ENCODE measurements around the gene MYL4.

DNA sequence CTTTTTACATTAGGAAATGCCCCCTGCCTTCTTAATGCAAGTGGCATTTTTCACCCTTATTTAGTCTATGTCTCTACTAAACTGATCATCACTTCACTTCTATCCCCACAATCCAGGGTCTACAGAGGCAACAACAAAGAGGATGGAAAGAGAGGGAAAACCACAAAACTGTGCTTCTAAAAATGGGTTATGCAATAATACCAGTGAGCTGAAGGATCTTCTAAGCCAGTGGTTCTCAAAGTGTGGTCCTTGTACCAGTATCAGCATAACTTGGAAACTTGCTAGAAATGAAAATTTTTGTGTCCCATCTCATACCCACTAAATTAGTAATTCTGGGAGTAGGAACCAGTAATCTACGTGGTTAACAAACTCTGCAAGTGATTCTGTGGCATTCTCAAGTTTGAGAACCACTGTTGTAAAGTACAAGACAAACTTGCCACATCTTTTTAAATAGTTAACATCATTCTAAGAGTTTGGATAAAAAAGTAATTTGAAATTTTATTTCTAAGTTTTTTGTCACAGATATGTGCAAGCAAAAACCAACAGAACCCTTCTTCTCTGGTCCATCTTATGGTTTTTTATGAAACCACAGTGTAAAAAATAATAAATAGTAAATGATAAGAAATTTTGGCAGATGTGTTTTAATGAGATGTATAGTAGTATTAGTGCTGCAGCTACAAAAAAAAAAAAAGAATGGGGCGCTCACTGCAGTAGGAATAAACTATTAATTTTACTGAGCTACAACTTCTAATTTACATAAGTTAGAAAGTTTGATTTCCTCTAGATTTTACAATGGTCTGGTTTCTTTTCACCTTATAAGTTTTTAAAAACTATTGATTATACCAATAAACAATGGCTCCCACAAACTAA, 36.2 kb upstream of the MYL4 start:
- TF ChIP-seq POLR2A (IDR thresholded peaks at IDR 0.05) = no peak
- TF ChIP-seq, protein P1, sequence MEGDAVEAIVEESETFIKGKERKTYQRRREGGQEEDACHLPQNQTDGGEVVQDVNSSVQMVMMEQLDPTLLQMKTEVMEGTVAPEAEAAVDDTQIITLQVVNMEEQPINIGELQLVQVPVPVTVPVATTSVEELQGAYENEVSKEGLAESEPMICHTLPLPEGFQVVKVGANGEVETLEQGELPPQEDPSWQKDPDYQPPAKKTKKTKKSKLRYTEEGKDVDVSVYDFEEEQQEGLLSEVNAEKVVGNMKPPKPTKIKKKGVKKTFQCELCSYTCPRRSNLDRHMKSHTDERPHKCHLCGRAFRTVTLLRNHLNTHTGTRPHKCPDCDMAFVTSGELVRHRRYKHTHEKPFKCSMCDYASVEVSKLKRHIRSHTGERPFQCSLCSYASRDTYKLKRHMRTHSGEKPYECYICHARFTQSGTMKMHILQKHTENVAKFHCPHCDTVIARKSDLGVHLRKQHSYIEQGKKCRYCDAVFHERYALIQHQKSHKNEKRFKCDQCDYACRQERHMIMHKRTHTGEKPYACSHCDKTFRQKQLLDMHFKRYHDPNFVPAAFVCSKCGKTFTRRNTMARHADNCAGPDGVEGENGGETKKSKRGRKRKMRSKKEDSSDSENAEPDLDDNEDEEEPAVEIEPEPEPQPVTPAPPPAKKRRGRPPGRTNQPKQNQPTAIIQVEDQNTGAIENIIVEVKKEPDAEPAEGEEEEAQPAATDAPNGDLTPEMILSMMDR (IDR thresholded peaks at IDR 0.05) = no peak

All from testis (tissue), 2 donors.